ENCODE data around the gene ACTL10.

Gene ACTL10

DNA sequence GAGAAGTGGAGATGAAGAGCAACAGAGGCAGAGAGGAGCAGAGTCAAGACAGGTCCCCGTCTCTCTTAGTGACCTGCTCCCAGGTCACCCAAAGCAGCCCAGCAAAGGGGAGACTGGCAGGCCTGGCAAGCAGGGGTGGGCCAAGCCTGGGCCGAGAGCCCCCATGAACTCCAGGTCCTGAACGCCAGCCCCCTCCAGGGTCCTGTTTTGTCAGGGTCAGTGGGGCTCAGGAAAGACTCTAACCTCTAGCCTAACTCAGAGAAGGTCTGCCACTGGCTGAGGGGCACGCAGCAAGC is 6.3 kb downstream of the ACTL10 start (continued):
- no peak for TF ChIP-seq ZNF302 (tag by site-specific recombination; IDR thresholded peaks at IDR 0.05; ENCODE audit: low read depth)
- no peak for TF ChIP-seq ZNF311 (tag by site-specific recombination; IDR thresholded peaks at IDR 0.05; ENCODE audit: borderline replicate concordance)
- no peak for TF ChIP-seq ZNF792 (tag by site-specific recombination; IDR thresholded peaks at IDR 0.05)
- no peak for TF ChIP-seq ZNF585B (tag by site-specific recombination; IDR thresholded peaks at IDR 0.05)
- TF ChIP-seq, protein P1, sequence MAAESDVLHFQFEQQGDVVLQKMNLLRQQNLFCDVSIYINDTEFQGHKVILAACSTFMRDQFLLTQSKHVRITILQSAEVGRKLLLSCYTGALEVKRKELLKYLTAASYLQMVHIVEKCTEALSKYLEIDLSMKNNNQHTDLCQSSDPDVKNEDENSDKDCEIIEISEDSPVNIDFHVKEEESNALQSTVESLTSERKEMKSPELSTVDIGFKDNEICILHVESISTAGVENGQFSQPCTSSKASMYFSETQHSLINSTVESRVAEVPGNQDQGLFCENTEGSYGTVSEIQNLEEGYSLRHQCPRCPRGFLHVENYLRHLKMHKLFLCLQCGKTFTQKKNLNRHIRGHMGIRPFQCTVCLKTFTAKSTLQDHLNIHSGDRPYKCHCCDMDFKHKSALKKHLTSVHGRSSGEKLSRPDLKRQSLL (tag by site-specific recombination; IDR thresholded peaks at IDR 0.05) = no peak
- TF ChIP-seq, protein P2, sequence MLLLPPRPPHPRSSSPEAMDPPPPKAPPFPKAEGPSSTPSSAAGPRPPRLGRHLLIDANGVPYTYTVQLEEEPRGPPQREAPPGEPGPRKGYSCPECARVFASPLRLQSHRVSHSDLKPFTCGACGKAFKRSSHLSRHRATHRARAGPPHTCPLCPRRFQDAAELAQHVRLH (tag by site-specific recombination; IDR thresholded peaks at IDR 0.05) = no peak
- TF ChIP-seq ZNF610 (tag by site-specific recombination; IDR thresholded peaks at IDR 0.05; ENCODE audit: borderline replicate concordance) = no peak
- no peak for TF ChIP-seq HOXA7 (CRISPR knock-in tag; IDR thresholded peaks at IDR 0.05; ENCODE audit: borderline replicate concordance)
- no peak for TF ChIP-seq ZNF10 (tag by site-specific recombination; IDR thresholded peaks at IDR 0.05)
- TF ChIP-seq PRDM1 (tag by site-specific recombination; IDR thresholded peaks at IDR 0.05) = no peak

DNA sequence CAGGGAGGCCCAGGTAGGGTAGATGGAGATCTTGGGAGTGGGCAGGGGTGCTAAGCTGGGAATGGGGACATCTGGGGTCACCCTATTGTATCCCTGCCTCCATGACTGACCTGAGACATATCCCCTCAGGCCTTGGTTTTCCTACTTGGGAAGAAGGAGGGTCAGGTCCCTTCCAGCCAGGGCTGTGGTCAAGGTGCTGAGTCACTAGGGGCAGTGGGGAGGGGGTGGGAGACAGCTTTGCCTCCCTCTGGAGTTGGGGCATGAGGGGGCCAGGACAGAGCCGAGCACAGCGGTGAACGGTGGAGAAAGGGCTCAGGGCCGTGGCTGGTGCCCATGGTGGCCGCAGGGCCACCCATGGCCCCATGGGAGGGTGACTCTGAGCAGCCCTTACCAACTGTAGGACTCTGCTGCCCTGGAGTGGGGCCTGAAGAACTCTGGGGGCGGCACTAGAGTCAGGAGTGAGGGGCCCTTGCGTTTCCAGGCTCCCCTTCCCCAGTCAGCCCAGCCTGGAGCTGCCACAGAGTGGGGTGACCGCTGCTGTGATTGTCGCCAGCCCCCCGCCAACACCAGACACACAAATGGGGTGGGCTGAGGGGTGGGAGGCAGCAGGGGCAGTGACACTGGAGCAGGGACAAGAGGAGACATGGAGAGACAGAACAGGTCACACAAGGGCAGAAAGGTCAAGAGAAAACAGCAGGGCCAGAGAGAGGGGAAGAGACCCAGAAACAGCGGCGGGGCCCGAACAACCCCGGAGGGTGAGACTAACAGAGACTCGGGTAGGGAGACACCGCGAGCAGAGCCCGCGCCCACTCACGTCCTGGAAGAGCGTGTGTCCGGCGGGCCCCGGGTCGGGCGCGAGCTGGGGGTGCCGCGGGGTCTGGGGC is 6.9 kb downstream of the ACTL10 start:
- 0 out of 2 replicates have a peak, but pooled peaks have one; percentile 44 for TF ChIP-seq BCL11B (tag by site-specific recombination; IDR thresholded peaks at IDR 0.05; ENCODE audit: low read depth)
- peak; percentile 70 for TF ChIP-seq ZNF341 (tag by site-specific recombination; IDR thresholded peaks at IDR 0.05; ENCODE audit: low read depth)
- 0 out of 2 replicates have a peak, but pooled peaks have one; percentile 15 for TF ChIP-seq ZBTB48 (tag by site-specific recombination; IDR thresholded peaks at IDR 0.05)
- TF ChIP-seq, protein P3, sequence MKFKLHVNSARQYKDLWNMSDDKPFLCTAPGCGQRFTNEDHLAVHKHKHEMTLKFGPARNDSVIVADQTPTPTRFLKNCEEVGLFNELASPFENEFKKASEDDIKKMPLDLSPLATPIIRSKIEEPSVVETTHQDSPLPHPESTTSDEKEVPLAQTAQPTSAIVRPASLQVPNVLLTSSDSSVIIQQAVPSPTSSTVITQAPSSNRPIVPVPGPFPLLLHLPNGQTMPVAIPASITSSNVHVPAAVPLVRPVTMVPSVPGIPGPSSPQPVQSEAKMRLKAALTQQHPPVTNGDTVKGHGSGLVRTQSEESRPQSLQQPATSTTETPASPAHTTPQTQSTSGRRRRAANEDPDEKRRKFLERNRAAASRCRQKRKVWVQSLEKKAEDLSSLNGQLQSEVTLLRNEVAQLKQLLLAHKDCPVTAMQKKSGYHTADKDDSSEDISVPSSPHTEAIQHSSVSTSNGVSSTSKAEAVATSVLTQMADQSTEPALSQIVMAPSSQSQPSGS (tag by site-specific recombination; IDR thresholded peaks at IDR 0.05; ENCODE audit: low read depth) = no peak
- TF ChIP-seq ZNF248 (tag by site-specific recombination; IDR thresholded peaks at IDR 0.05) = no peak
- peak; percentile 24; the same call in 1 of the 2 replicates for TF ChIP-seq EGR2 (tag by site-specific recombination; IDR thresholded peaks at IDR 0.05; ENCODE audit: low read depth)
- TF ChIP-seq, protein P4, sequence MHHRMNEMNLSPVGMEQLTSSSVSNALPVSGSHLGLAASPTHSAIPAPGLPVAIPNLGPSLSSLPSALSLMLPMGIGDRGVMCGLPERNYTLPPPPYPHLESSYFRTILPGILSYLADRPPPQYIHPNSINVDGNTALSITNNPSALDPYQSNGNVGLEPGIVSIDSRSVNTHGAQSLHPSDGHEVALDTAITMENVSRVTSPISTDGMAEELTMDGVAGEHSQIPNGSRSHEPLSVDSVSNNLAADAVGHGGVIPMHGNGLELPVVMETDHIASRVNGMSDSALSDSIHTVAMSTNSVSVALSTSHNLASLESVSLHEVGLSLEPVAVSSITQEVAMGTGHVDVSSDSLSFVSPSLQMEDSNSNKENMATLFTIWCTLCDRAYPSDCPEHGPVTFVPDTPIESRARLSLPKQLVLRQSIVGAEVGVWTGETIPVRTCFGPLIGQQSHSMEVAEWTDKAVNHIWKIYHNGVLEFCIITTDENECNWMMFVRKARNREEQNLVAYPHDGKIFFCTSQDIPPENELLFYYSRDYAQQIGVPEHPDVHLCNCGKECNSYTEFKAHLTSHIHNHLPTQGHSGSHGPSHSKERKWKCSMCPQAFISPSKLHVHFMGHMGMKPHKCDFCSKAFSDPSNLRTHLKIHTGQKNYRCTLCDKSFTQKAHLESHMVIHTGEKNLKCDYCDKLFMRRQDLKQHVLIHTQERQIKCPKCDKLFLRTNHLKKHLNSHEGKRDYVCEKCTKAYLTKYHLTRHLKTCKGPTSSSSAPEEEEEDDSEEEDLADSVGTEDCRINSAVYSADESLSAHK (tag by site-specific recombination; IDR thresholded peaks at IDR 0.05) = peak; percentile 32; the same call in 1 of the 2 replicates
- TF ChIP-seq ZBTB7A (tag by site-specific recombination; IDR thresholded peaks at IDR 0.05; ENCODE audit: low read depth) = peak; percentile 49; the same call in 1 of the 2 replicates
- TF ChIP-seq GLIS2 (tag by site-specific recombination; IDR thresholded peaks at IDR 0.05) = peak; percentile 74
- peak; percentile 40; the same call in 1 of the 2 replicates for TF ChIP-seq ZBTB8A (tag by site-specific recombination; IDR thresholded peaks at IDR 0.05)
- TF ChIP-seq ZNF138 (tag by site-specific recombination; IDR thresholded peaks at IDR 0.05; ENCODE audit: borderline replicate concordance) = 0 out of 2 replicates have a peak, but pooled peaks have one; percentile 17
- TF ChIP-seq ZXDB (tag by site-specific recombination; IDR thresholded peaks at IDR 0.05) = 0 out of 2 replicates have a peak, but pooled peaks have one; percentile 8
- TF ChIP-seq, protein P5, sequence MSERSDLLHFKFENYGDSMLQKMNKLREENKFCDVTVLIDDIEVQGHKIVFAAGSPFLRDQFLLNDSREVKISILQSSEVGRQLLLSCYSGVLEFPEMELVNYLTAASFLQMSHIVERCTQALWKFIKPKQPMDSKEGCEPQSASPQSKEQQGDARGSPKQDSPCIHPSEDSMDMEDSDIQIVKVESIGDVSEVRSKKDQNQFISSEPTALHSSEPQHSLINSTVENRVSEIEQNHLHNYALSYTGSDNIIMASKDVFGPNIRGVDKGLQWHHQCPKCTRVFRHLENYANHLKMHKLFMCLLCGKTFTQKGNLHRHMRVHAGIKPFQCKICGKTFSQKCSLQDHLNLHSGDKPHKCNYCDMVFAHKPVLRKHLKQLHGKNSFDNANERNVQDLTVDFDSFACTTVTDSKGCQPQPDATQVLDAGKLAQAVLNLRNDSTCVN (tag by site-specific recombination; optimal IDR thresholded peaks at IDR 0.05) = peak; percentile 60
- TF ChIP-seq ZIC2 (tag by site-specific recombination; IDR thresholded peaks at IDR 0.05) = peak; percentile 28
- peak; percentile 33; the same call in 1 of the 2 replicates for TF ChIP-seq ZFHX2 (tag by site-specific recombination; conservative IDR thresholded peaks at IDR 0.05)
- TF ChIP-seq ZNF473 (tag by site-specific recombination; IDR thresholded peaks at IDR 0.05) = peak; percentile 40; the same call in 1 of the 2 replicates
- no peak for TF ChIP-seq ZNF561 (tag by site-specific recombination; IDR thresholded peaks at IDR 0.05; ENCODE audit: borderline replicate concordance)
- no peak for TF ChIP-seq SP7 (tag by site-specific recombination; IDR thresholded peaks at IDR 0.05)
- TF ChIP-seq ZNF146 (tag by site-specific recombination; IDR thresholded peaks at IDR 0.05) = peak; percentile 23; the same call in 1 of the 2 replicates
- H3K4me3 ChIP-seq (ENCODE audit: low read depth, low read length) = peak overlapping the region; percentile 61
- peak overlapping the region; percentile 46; the same call in 1 of the 2 replicates for H3K27ac ChIP-seq (ENCODE audit: extremely low read depth, low read depth, low read length)
- H3K4me1 ChIP-seq (ENCODE audit: control insufficient read depth, insufficient read depth, low read length) = no peaks in the 10 kb centered on the region; the same call in 1 of the 2 replicates
- ChIA-PET CTCF (no interaction called here), POLR2A (interaction anchor here (1.0 to 2.5 kb wide), 3 partner anchors 10 to 12 kb away, joined by 3 to 11 read pairs (median 8); no protein-coding TSS in a partner anchor)
- H3K36me3 ChIP-seq (ENCODE audit: control insufficient read depth in 2 of 2, insufficient read depth in 1 of 2, low read length in 2 of 2) = peaks cover 4 to 67% of the 10 kb centered on the region in 2 experiments; a peak in 2 of 3 replicates
- H3K9me3 ChIP-seq (ENCODE audit: control insufficient read depth, insufficient read depth, low read depth, low read length) = no peaks in the 10 kb centered on the region
